Epidermal melanocyte (primary cell): ENCODE results near the gene EGF.
"Not testable (repeated sequence)": the region's sequence is repeated elsewhere in the genome, so short reads cannot be mapped to it uniquely, and the experiment has no call there.

Experiments
- DNase-seq: peaks from one replicate; pipeline ENCODE4 v3.0.0; 2011; ENCODE audit warnings: low spot score; ENCODE audit not compliant: insufficient read length

EGF gene

GRCh38 chr4:109914322-109914721, 1.6 kb downstream of the EGF start:
- no peak for DNase-seq

GRCh38 chr4:109915385-109916026, 2.8 kb downstream of the EGF start:
- no peak for DNase-seq

- DNase-seq = no peak
These were observed 3.3 kb downstream of the EGF start for GRCh38 chr4:109916027-109916409.

GRCh38 chr4:109921384-109921808, 8.7 kb downstream of the EGF start:
- DNase-seq = no peak

- no peak for DNase-seq
These were observed 12.7 kb downstream of the EGF start for GRCh38 chr4:109925396-109925795.

GRCh38 chr4:109928327-109929045, 15.8 kb downstream of the EGF start:
- no peak for DNase-seq

- DNase-seq = no peak
These were observed 17.8 kb downstream of the EGF start for GRCh38 chr4:109930464-109930863.

- no peak for DNase-seq
These were observed 18.2 kb downstream of the EGF start for GRCh38 chr4:109930872-109931271.

- no peak for DNase-seq
These were observed 18.6 kb downstream of the EGF start for GRCh38 chr4:109931318-109931717.

GRCh38 chr4:109937352-109937751, 24.7 kb downstream of the EGF start:
- DNase-seq = not testable (repeated sequence)

- DNase-seq = no peak
These were observed 26.5 kb downstream of the EGF start for GRCh38 chr4:109939190-109939589.

- no peak for DNase-seq
These were observed 29.7 kb downstream of the EGF start for GRCh38 chr4:109942292-109942926.

GRCh38 chr4:109943745-109944144, 31.1 kb downstream of the EGF start:
- no peak for DNase-seq

- DNase-seq = no peak
These were observed 31.9 kb downstream of the EGF start for GRCh38 chr4:109944591-109944990.

- DNase-seq = no peak
These were observed 32.4 kb downstream of the EGF start for GRCh38 chr4:109945056-109945455.

- no peak for DNase-seq
These were observed 33.4 kb downstream of the EGF start for GRCh38 chr4:109946120-109946519.

- DNase-seq = no peak
These were observed 34.8 kb downstream of the EGF start for GRCh38 chr4:109947457-109947856.

- no peak for DNase-seq
These were observed 35.2 kb downstream of the EGF start for GRCh38 chr4:109947918-109948317.

GRCh38 chr4:109949099-109949718, 36.5 kb downstream of the EGF start:
- DNase-seq = not testable (repeated sequence)

- DNase-seq = no peak
These were observed 39.9 kb downstream of the EGF start for GRCh38 chr4:109952612-109953011.

- no peak for DNase-seq
These were observed 40.9 kb downstream of the EGF start for GRCh38 chr4:109953556-109953955.

GRCh38 chr4:109955146-109955545, 42.5 kb downstream of the EGF start:
- no peak for DNase-seq
